HEK293T (cell line): ENCODE data around the gene RUNX3.

Source experiments
- CTCF ChIA-PET: fragments of 350-600 bp; formaldehyde crosslinking; extraction: SDS; loops from one replicate; lab custom pipeline; 2021; ENCODE audit warnings: antibody characterized with exemption, inconsistent platforms; lab: Yijun Ruan, JAX
- POLR2A ChIA-PET: fragments of 350-600 bp; formaldehyde crosslinking; extraction: SDS; loops from one replicate; lab custom pipeline; 2020; ENCODE audit warnings: antibody characterized with exemption, inconsistent platforms; lab: Yijun Ruan, JAX
- DNase-seq: peaks from one replicate; pipeline ENCODE4 v3.0.0; 2012; ENCODE audit warnings: mixed read lengths; ENCODE audit errors: extremely low spot score
- ARNT ChIP-seq: fragments of 450-650 bp; IDR thresholded peaks from 2 replicates; pipeline ENCODE4 v1.6.1; 2017; ENCODE audit warnings: mild to moderate bottlenecking
- BHLHE40 ChIP-seq: fragments of 450-650 bp; IDR thresholded peaks from 2 replicates; pipeline ENCODE4 v1.6.1; 2016; ENCODE audit warnings: mild to moderate bottlenecking, moderate library complexity, borderline replicate concordance
- CTBP1 ChIP-seq: fragments of 450-650 bp; IDR thresholded peaks from 2 replicates; pipeline ENCODE4 v1.6.1; 2016; ENCODE audit warnings: borderline replicate concordance
- ELF4 ChIP-seq: fragments of 450-650 bp; IDR thresholded peaks from 2 replicates; pipeline ENCODE4 v1.6.1; 2017; ENCODE audit warnings: antibody characterized with exemption
- FOXA1 ChIP-seq: fragments of 450-650 bp; IDR thresholded peaks from 2 replicates; pipeline ENCODE4 v1.6.1; 2016; ENCODE audit warnings: mild to moderate bottlenecking
- FOXK2 ChIP-seq: fragments of 450-650 bp; IDR thresholded peaks from 2 replicates; pipeline ENCODE4 v1.6.1; 2016; ENCODE audit warnings: mild to moderate bottlenecking
- FOXM1 ChIP-seq: fragments of 450-650 bp; IDR thresholded peaks from 2 replicates; pipeline ENCODE4 v1.6.1; 2017; ENCODE audit warnings: mild to moderate bottlenecking, borderline replicate concordance
- HDGF ChIP-seq: fragments of 450-650 bp; IDR thresholded peaks from 2 replicates; pipeline ENCODE4 v1.6.1; 2017; ENCODE audit warnings: antibody characterized with exemption, borderline replicate concordance
- L3MBTL2 ChIP-seq: fragments of 450-650 bp; conservative IDR thresholded peaks from 2 replicates; pipeline ENCODE4 v1.6.1; 2016; ENCODE audit warnings: mild to moderate bottlenecking
- LEF1 ChIP-seq: fragments of 450-650 bp; IDR thresholded peaks from 2 replicates; pipeline ENCODE4 v1.6.1; 2017; ENCODE audit warnings: mild to moderate bottlenecking, borderline replicate concordance
- NFRKB ChIP-seq: fragments of 450-650 bp; IDR thresholded peaks from 2 replicates; pipeline ENCODE4 v1.6.1; 2016; ENCODE audit warnings: mild to moderate bottlenecking, moderate library complexity
- SP1 ChIP-seq: fragments of 450-650 bp; IDR thresholded peaks from 2 replicates; pipeline ENCODE4 v1.6.1; 2017
- SUZ12 ChIP-seq: fragments of 450-650 bp; IDR thresholded peaks from 2 replicates; pipeline ENCODE4 v1.6.1; 2016; ENCODE audit warnings: mild to moderate bottlenecking
- TARDBP ChIP-seq: fragments of 450-650 bp; IDR thresholded peaks from 2 replicates; pipeline ENCODE4 v1.6.1; 2016
- ZNF384 ChIP-seq: fragments of 450-650 bp; IDR thresholded peaks from 2 replicates; pipeline ENCODE4 v1.6.1; 2016
- TF ChIP-seq, protein P1 (sequence below): fragments of 450-650 bp; IDR thresholded peaks from 2 replicates; pipeline ENCODE4 v1.6.1; 2016

RUNX3 gene

GRCh38 chr1:24903560-24903954 is 26.5 kb downstream of the RUNX3 start:
- no peak for TF ChIP-seq ARNT
- TF ChIP-seq BHLHE40: no peak
- TF ChIP-seq FOXK2: no peak
- TF ChIP-seq CTBP1: no peak
- no peak for TF ChIP-seq LEF1
- no peak for TF ChIP-seq FOXM1
- no peak for TF ChIP-seq HDGF
- no peak for TF ChIP-seq FOXA1
- TF ChIP-seq SP1: no peak
- TF ChIP-seq, protein P1, sequence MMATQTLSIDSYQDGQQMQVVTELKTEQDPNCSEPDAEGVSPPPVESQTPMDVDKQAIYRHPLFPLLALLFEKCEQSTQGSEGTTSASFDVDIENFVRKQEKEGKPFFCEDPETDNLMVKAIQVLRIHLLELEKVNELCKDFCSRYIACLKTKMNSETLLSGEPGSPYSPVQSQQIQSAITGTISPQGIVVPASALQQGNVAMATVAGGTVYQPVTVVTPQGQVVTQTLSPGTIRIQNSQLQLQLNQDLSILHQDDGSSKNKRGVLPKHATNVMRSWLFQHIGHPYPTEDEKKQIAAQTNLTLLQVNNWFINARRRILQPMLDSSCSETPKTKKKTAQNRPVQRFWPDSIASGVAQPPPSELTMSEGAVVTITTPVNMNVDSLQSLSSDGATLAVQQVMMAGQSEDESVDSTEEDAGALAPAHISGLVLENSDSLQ: no peak
- no peak for TF ChIP-seq NFRKB
- TF ChIP-seq SUZ12: no peak
- no peak for TF ChIP-seq ELF4
- no peak for TF ChIP-seq L3MBTL2
- no peak for TF ChIP-seq ZNF384
- no peak for TF ChIP-seq TARDBP
- no peak for DNase-seq
- CTCF ChIA-PET: no interaction called here
- POLR2A ChIA-PET: no interaction called here

DNA sequence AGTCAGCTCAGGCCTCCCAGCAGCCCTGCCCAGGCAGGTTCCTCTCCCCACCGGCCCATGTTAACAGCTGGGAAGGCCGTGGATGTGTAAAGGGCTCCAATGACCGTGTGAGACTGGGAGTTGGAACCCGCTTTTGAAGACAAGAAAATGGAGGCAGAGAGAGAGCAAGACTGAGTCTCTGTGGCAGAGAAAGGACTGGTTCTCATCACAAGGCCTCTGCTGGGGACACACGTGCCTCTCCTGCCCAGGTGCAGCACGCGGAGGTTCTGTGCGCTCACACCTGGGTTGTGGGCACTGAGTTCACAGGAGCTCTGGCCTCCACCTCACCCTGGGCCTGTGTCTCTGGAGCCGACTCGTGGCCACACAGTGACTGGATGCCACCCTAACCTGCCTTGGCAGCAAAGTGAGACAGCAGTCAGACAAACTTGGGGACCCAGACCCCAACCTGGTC is 27.0 kb downstream of the RUNX3 start:
- no peak for DNase-seq
- ChIA-PET CTCF (no interaction called here), POLR2A (no interaction called here)
- no peak for TF ChIP-seq SP1
- TF ChIP-seq NFRKB: no peak
- TF ChIP-seq, protein P1: no peak
- no peak for TF ChIP-seq BHLHE40
- TF ChIP-seq L3MBTL2: no peak
- no peak for TF ChIP-seq FOXK2
- TF ChIP-seq ZNF384: no peak
- TF ChIP-seq TARDBP: no peak
- no peak for TF ChIP-seq FOXA1
- TF ChIP-seq CTBP1: no peak
- TF ChIP-seq HDGF: no peak
- TF ChIP-seq ARNT: no peak
- no peak for TF ChIP-seq SUZ12
- TF ChIP-seq LEF1: no peak

- CTCF ChIA-PET: no interaction called here
- POLR2A ChIA-PET: no interaction called here
- TF ChIP-seq, protein P1: no peak
- TF ChIP-seq ZNF384 (no peak), TARDBP (no peak), FOXK2 (no peak), FOXA1 (no peak), SUZ12 (no peak), FOXM1 (no peak), CTBP1 (no peak), NFRKB (no peak), LEF1 (no peak), HDGF (no peak), L3MBTL2 (no peak), SP1 (no peak), ELF4 (no peak), ARNT (no peak), BHLHE40 (no peak)
- DNase-seq: no peak
These were observed 27.6 kb downstream of the RUNX3 start for GRCh38 chr1:24902471-24902891.

- POLR2A ChIA-PET: no interaction called here
These were observed 28.1 kb downstream of the RUNX3 start for GRCh38 chr1:24901791-24902470.

More at GRCh38 chr1:24901791-24902470, 28.1 kb downstream of the RUNX3 start:
- DNase-seq: no peak
- CTCF ChIA-PET: no interaction called here
- TF ChIP-seq TARDBP (no peak), BHLHE40 (no peak), CTBP1 (no peak), NFRKB (no peak), FOXA1 (no peak), ZNF384 (no peak), FOXK2 (no peak), FOXM1 (no peak), SP1 (no peak), ARNT (no peak)
- TF ChIP-seq, protein P1: no peak
